Stimulated activated naive CD8-positive, alpha-beta T cell treated with anti-CD3 and anti-CD28 coated beads, Interleukin-15, Interleukin-2, amounts not matched to agents 100 ng/mL and 50 ng/mL, for 24 hours (primary cell): ENCODE data around the gene PDE9A.

Experiments
- H3K27ac Mint-ChIP-seq: one replicate; pipeline ENCODE4 v1.8.0; 2021; ENCODE audit warnings: mild to moderate bottlenecking, mixed read lengths
- H3K27me3 Mint-ChIP-seq: one replicate; pipeline ENCODE4 v1.8.0; 2021; ENCODE audit warnings: mixed read lengths
- H3K36me3 Mint-ChIP-seq: one replicate; pipeline ENCODE4 v1.8.0; 2021; ENCODE audit warnings: low read depth, mixed read lengths
- H3K4me1 Mint-ChIP-seq: one replicate; pipeline ENCODE4 v1.8.0; 2021; ENCODE audit warnings: low read depth, mixed read lengths
- H3K4me3 Mint-ChIP-seq: one replicate; pipeline ENCODE4 v1.8.0; 2021; ENCODE audit warnings: mild to moderate bottlenecking, mixed read lengths
- H3K9me3 Mint-ChIP-seq: one replicate; pipeline ENCODE4 v1.8.0; 2021; ENCODE audit warnings: mixed read lengths

PDE9A gene

DNA sequence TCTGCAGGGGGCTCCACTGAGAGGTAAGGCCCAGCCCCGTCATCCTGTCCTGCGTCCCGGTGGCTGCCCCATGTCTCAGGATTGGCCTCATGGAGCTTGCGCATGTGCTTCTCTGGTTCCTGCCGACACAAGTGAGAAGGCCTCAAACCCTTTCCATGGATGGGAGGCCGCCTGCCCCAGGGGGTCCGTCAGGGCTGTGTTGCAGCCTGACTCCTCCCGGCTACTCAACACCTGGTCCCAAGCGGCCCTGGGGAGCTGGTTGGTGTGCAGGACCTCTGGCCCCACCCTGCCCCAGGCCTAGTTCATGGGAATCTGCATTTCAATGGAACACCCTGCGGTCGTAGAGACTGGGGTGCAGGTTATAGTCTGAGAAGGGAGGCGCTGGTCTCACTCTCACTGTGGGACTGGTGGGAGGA lies 21.1 kb upstream of the PDE9A start:
- Mint-ChIP-seq H3K27me3 (no peaks in the 10 kb centered on the region), H3K27ac (no peak overlapping the region), H3K9me3 (no peaks in the 10 kb centered on the region), H3K4me3 (no peak overlapping the region), H3K36me3 (no peaks in the 10 kb centered on the region), H3K4me1 (no peaks in the 10 kb centered on the region)

GRCh38 chr21:42632771-42633690 lies 20.4 kb upstream of the PDE9A start:
- Mint-ChIP-seq H3K27me3 (no peaks in the 10 kb centered on the region), H3K4me1 (no peaks in the 10 kb centered on the region), H3K9me3 (no peaks in the 10 kb centered on the region), H3K27ac (no peak overlapping the region), H3K36me3 (no peaks in the 10 kb centered on the region), H3K4me3 (no peak overlapping the region)

- Mint-ChIP-seq H3K27ac (no peak overlapping the region), H3K27me3 (no peaks in the 10 kb centered on the region), H3K4me3 (no peak overlapping the region), H3K9me3 (no peaks in the 10 kb centered on the region), H3K4me1 (no peaks in the 10 kb centered on the region), H3K36me3 (no peaks in the 10 kb centered on the region)
These were observed 19.6 kb upstream of the PDE9A start for GRCh38 chr21:42633858-42634257.

DNA sequence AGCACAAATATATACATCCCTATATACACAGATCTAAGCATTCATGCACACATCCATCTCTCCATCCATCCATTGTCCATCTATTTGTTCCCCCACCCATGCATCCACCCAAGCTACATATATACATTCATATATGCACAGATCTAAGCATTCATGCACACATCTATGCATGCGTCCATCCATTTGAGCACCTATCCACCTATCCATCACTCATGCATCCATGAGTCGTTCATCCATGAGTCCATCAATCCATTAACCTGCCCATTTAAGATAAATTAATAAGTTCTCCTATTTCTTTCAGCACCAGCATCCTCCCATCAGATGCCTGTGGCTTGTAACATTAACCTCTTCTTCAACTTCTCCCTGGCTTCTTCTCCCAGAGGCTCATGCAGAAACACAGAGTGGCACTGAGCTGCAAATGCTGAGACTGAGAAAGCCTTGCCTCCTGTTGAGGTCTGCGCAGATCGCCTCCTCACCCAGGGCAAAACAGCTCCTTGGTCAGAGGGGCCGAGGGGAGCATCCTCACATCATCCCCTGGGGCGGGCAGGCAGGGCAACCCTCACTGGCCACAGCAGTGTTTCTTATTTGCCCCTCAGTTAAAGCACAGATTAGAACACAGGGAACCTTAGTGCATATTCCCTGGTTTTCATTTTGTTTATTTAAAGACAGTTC lies 17.4 kb upstream of the PDE9A start:
- H3K27ac Mint-ChIP-seq = no peak overlapping the region
- no peaks in the 10 kb centered on the region for H3K4me1 Mint-ChIP-seq
- no peak overlapping the region for H3K4me3 Mint-ChIP-seq
- H3K36me3 Mint-ChIP-seq = no peaks in the 10 kb centered on the region
- peaks cover 4% of the 10 kb centered on the region for H3K27me3 Mint-ChIP-seq
- H3K9me3 Mint-ChIP-seq = no peaks in the 10 kb centered on the region

DNA sequence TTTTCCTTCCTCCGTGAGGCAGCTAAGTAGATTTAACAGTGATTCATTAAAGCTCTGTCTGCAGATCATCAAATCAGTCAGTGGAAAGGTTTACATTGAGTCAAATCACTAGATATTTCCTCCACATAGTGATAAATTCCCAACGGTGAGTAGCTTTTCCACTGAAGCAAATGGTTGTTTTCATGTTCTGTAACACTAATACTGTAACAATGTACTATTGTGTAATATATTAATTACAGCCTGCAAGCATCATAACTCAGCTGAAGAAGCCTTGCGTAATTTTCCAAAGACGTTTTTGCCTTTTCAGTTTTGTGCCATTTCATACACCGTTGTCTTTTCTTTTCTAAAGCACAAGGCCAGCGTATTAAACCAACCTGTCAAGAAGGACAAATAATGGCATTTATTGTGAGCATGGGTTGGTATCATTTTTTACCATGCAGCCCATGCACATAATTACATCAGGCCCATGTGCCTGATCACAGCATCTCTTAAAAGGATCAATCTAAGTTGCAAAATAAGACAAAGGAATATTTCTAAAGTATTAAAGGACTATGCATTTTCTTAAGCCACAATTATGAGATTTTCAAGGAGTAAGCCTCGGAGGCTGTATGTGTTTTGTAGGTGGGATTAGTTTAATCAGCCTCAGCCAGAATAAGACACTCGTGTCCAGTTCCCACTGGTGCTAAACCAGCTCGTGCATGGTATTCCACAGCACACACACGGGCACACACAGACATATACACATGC lies 16.7 kb upstream of the PDE9A start:
- H3K36me3 Mint-ChIP-seq = no peaks in the 10 kb centered on the region

GRCh38 chr21:42637267-42638041 lies 16.0 kb upstream of the PDE9A start:
- no peaks in the 10 kb centered on the region for H3K9me3 Mint-ChIP-seq
- no peaks in the 10 kb centered on the region for H3K36me3 Mint-ChIP-seq
- H3K27ac Mint-ChIP-seq = no peak overlapping the region
- H3K4me3 Mint-ChIP-seq = no peak overlapping the region
- no peaks in the 10 kb centered on the region for H3K4me1 Mint-ChIP-seq
- peaks cover 4% of the 10 kb centered on the region for H3K27me3 Mint-ChIP-seq

More for the DNA sequence above, 16.7 kb upstream of the PDE9A start:
- no peak overlapping the region for H3K4me3 Mint-ChIP-seq
- H3K9me3 Mint-ChIP-seq = no peaks in the 10 kb centered on the region
- peaks cover 4% of the 10 kb centered on the region for H3K27me3 Mint-ChIP-seq
- H3K4me1 Mint-ChIP-seq = no peaks in the 10 kb centered on the region
- H3K27ac Mint-ChIP-seq = no peak overlapping the region

- Mint-ChIP-seq H3K36me3 (no peaks in the 10 kb centered on the region), H3K27me3 (peaks cover 4% of the 10 kb centered on the region), H3K9me3 (no peaks in the 10 kb centered on the region), H3K4me3 (no peak overlapping the region), H3K4me1 (no peaks in the 10 kb centered on the region), H3K27ac (no peak overlapping the region)
These were observed 15.1 kb upstream of the PDE9A start for GRCh38 chr21:42638266-42638863.

DNA sequence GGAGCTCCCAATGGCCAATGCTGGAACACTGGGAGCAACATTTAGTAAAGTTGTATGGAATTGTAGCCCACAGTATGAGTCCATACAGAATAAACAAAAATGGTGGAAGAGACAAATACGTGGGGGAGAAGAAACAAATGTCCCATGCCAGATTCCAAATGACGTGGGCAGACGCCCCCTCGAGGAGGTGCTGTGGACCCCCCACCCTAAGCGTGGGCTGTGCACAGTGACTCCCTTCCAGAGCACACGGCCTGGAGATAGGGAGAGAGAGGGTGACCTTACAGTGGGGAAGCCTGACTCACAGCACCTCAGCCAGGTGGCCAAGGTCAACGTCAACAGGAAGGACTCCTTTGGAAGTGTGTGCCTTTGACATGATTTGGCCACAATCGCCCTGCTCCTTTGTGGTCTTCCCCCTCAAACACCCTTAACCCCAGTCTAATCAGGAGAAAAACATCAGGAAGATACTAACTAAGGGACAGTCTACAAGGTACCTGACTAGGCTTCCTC lies 13.7 kb upstream of the PDE9A start:
- Mint-ChIP-seq H3K9me3 (no peaks in the 10 kb centered on the region), H3K36me3 (no peaks in the 10 kb centered on the region), H3K27me3 (peaks cover 4% of the 10 kb centered on the region), H3K4me3 (no peak overlapping the region), H3K27ac (no peak overlapping the region), H3K4me1 (no peaks in the 10 kb centered on the region)

DNA sequence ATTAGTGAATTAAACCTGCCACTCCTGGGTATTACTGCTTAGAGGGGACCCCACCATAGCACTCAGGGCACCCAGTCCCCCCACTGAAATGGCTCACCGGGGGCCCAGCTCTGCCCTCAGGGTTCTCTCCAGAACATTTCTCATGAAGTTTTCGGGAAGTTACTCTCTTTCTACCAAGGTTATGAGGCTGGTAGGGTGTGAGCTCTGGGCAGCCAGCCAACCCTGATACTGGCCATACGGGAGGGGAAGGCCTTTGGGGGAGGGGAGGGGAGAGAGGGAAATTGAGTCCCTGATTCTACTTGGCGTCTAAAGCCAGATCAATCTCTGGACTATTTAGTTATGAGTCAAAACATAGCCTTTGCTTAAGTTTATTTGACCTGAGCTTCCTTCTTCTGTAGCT lies 12.9 kb upstream of the PDE9A start:
- Mint-ChIP-seq H3K36me3 (no peaks in the 10 kb centered on the region), H3K27me3 (peaks cover 4% of the 10 kb centered on the region), H3K4me1 (no peaks in the 10 kb centered on the region), H3K27ac (no peak overlapping the region), H3K4me3 (no peak overlapping the region), H3K9me3 (no peaks in the 10 kb centered on the region)

DNA sequence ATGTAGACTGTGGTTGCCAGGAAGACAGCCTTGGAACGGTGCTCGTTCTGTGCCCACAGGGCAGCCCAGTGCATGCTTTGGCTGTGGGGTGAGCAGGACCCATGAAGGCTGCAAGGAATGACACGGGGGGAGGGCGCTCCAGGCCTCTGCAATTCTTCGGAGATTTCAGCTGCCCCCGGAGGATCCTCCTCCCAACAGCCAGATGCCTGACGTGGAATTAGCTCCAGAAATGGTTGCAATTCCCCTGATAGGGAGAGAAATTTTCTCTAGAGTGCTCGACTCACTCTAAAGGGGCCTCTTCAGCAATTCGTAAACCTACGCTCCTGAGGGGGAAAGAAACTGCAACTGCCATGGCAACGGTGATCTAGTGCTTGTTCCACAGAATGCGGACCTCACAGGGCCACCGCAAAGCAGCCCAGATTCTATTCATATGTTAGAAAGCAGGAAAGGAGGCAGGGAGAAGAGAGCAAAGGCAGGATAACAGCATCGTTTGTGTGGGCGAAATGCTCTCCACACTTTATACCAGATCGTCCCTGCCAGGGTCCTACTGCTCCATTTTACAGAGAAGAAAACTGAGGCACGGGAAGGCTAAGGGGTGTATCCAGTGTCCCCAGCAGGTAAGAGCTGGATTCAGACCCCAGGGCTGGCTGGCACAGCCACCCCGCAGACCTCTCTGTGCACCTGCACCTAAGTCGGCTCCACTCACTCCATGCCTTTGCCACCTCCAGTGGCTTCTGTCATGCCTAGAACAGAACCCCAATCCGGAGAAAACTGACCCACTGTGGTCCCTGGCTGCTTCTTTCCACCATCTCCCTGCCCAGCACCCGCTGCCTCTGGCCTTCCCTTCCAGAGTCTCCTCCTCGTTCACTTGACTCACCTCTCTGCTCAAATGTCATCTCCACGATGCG lies 11.9 kb upstream of the PDE9A start:
- H3K27me3 Mint-ChIP-seq = peaks cover 4% of the 10 kb centered on the region
- no peaks in the 10 kb centered on the region for H3K4me1 Mint-ChIP-seq
- H3K36me3 Mint-ChIP-seq = no peaks in the 10 kb centered on the region
- H3K9me3 Mint-ChIP-seq = no peaks in the 10 kb centered on the region
- no peak overlapping the region for H3K4me3 Mint-ChIP-seq
- H3K27ac Mint-ChIP-seq = no peak overlapping the region

GRCh38 chr21:42642219-42642745 lies 11.1 kb upstream of the PDE9A start:
- Mint-ChIP-seq H3K9me3 (no peaks in the 10 kb centered on the region), H3K27me3 (peaks cover 4% of the 10 kb centered on the region), H3K4me1 (no peaks in the 10 kb centered on the region), H3K27ac (no peak overlapping the region), H3K4me3 (no peak overlapping the region), H3K36me3 (no peaks in the 10 kb centered on the region)

DNA sequence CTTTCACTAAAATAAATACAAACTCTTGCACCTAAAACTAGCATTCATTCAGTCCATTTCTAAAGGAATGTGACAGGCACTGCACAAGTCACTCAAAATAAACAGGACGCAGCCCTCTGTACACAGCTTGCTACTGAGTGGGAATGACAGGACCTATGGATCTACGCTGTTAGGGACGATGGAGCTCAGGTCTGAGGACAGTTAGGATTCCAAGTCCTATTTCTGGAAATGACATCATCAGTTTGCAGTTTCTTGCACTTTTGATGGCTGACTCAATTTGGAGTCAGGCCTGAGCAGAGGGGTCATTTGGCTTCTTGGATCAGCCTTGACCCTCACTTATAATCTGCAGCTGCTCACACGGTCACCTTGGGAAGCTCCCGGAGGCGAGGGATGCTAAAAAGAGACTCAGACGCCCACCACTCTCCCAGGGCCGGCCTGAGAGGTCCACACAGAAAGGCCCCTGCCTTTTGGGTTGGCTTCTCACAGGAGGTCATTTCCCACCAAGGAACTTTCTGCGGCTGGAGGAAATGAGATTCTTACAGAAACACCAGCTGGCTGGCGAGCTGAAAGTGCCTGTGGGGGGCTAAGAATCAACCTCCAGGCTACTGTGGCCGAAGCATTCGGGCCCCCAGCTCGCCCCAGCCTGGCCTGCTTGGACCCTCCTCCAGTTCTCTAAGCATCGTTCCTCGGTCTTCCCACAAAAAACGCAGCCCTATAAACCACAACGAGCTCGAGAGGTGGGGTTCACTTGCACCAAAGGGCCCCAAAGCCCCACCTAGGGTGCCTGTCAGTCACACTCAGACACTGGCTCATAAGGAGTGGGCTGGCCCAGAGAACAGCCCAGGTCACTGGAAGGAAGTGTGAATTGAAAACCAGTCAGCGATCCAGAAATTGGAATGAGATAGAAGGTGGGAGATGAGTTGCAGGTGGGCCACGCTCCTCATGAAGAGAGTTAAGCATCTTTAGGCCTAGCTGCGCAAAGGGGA lies 8.9 kb upstream of the PDE9A start:
- Mint-ChIP-seq H3K27me3 (peaks cover 4% of the 10 kb centered on the region), H3K4me1 (no peaks in the 10 kb centered on the region), H3K9me3 (no peaks in the 10 kb centered on the region), H3K27ac (no peak overlapping the region), H3K36me3 (no peaks in the 10 kb centered on the region), H3K4me3 (no peak overlapping the region)
